Islet of Langerhans (tissue), 1 donor: ENCODE results near the gene COL5A1.
"Not testable (repeated sequence)": the region's sequence is repeated elsewhere in the genome, so short reads cannot be mapped to it uniquely, and the experiment has no call there.

Source experiments
- FAIRE-seq: peaks from one replicate; lab custom pipeline; 2011; peaks lifted over from hg19 to GRCh38; lab: Jason Lieb, UNC

COL5A1 gene

GRCh38 chr9:134840511-134840910 lies 198.9 kb downstream of the COL5A1 start:
- FAIRE-seq, result no peak

GRCh38 chr9:134841180-134841904 lies 199.7 kb downstream of the COL5A1 start:
- FAIRE-seq, result no peak

- no peak for FAIRE-seq
These were observed 200.7 kb downstream of the COL5A1 start for GRCh38 chr9:134842321-134842720.

GRCh38 chr9:134843740-134844139 lies 202.1 kb downstream of the COL5A1 start:
- no peak for FAIRE-seq

GRCh38 chr9:134844821-134845220 lies 203.2 kb downstream of the COL5A1 start:
- FAIRE-seq, result no peak

- FAIRE-seq, result no peak
These were observed 204.6 kb downstream of the COL5A1 start for GRCh38 chr9:134846187-134846586.

GRCh38 chr9:134846699-134847098 lies 205.1 kb downstream of the COL5A1 start:
- no peak for FAIRE-seq

GRCh38 chr9:134847138-134847537 lies 205.5 kb downstream of the COL5A1 start:
- no peak for FAIRE-seq

- FAIRE-seq, result no peak
These were observed 206.3 kb downstream of the COL5A1 start for GRCh38 chr9:134847752-134848432.

- no peak for FAIRE-seq
These were observed 206.9 kb downstream of the COL5A1 start for GRCh38 chr9:134848504-134848903.

GRCh38 chr9:134850611-134851010 lies 209.0 kb downstream of the COL5A1 start:
- no peak for FAIRE-seq

GRCh38 chr9:134851020-134851419 lies 209.4 kb downstream of the COL5A1 start:
- FAIRE-seq, result no peak

- no peak for FAIRE-seq
These were observed 211.5 kb downstream of the COL5A1 start for GRCh38 chr9:134852906-134853654.

- FAIRE-seq, result no peak
These were observed 212.3 kb downstream of the COL5A1 start for GRCh38 chr9:134853893-134854292.

GRCh38 chr9:134854541-134854981 lies 213.0 kb downstream of the COL5A1 start:
- no peak for FAIRE-seq

GRCh38 chr9:134855231-134855899 lies 213.8 kb downstream of the COL5A1 start:
- no peak for FAIRE-seq

GRCh38 chr9:134855900-134856377 lies 214.3 kb downstream of the COL5A1 start:
- no peak for FAIRE-seq

- not testable (repeated sequence) for FAIRE-seq
These were observed 215.8 kb downstream of the COL5A1 start for GRCh38 chr9:134857451-134857850.

- FAIRE-seq, result no peak
These were observed 216.6 kb downstream of the COL5A1 start for GRCh38 chr9:134858051-134858841.

- FAIRE-seq, result no peak
These were observed 218.9 kb downstream of the COL5A1 start for GRCh38 chr9:134860510-134860909.

GRCh38 chr9:134861595-134862334 lies 220.2 kb downstream of the COL5A1 start:
- no peak for FAIRE-seq
